Tibial artery (tissue), 4 donors: ENCODE results near the gene NTSR1.

Source experiments
- DNase-seq, 2 donors: peaks; one replicate each; pipeline ENCODE4 v3.0.0-alpha.2; 2019
- H3K27ac ChIP-seq, 2 donors: fragments of 200-600 bp; sonication (generic) in 1 of 2; 1 replicate in 1 of 2; 2 replicates in 1 of 2; pipeline ENCODE4 v1.5.1; 2018 to 2019; ENCODE audit warnings: mild to moderate bottlenecking in 1 of 2
- H3K27me3 ChIP-seq, 2 donors: fragments of 200-600 bp; sonication (generic) in 1 of 2; one replicate each; pipeline versions ENCODE4 v1.5.1 to v1.6.0; 2016 to 2019
- H3K36me3 ChIP-seq, 3 donors: fragments of 200-600 bp; sonication (generic) in 2 of 3; one replicate each; pipeline ENCODE4 v1.5.1; 2016 to 2019; ENCODE audit warnings: mild to moderate bottlenecking in 2 of 3
- H3K4me1 ChIP-seq, 4 donors: fragments of 200-600 bp; sonication (generic) in 2 of 4; 1 replicate in 3 of 4; 2 replicates in 1 of 4; pipeline ENCODE4 v1.5.1; 2016 to 2019
- H3K4me3 ChIP-seq, 2 donors: fragments of 200-600 bp; sonication (generic) in 1 of 2; 1 replicate in 1 of 2; 2 replicates in 1 of 2; pipeline ENCODE4 v1.5.1; 2018 to 2019; ENCODE audit warnings: mild to moderate bottlenecking in 2 of 2
- H3K9me3 ChIP-seq, 3 donors: fragments of 200-600 bp; sonication (generic) in 1 of 3; one replicate each; pipeline ENCODE4 v1.5.1; 2016 to 2019
- intact Hi-C: fragments of 100-400 bp; cut with DNase I; formaldehyde crosslinking; loops from one replicate; pipeline ENCODE4 v1.15.0; 2023; ENCODE audit warnings: low total_unique reads
- TF ChIP-seq, protein P1 (sequence below), 2 experiments: fragments of 200-600 bp in 1 of 2; fragments of 450-650 bp in 1 of 2; IDR thresholded peaks; one replicate each; pipeline ENCODE4 v1.5.1; 2017 to 2019; ENCODE audit warnings: antibody characterized with exemption in 2 of 2, mild to moderate bottlenecking in 1 of 2, moderate library complexity in 1 of 2

NTSR1 gene

DNA sequence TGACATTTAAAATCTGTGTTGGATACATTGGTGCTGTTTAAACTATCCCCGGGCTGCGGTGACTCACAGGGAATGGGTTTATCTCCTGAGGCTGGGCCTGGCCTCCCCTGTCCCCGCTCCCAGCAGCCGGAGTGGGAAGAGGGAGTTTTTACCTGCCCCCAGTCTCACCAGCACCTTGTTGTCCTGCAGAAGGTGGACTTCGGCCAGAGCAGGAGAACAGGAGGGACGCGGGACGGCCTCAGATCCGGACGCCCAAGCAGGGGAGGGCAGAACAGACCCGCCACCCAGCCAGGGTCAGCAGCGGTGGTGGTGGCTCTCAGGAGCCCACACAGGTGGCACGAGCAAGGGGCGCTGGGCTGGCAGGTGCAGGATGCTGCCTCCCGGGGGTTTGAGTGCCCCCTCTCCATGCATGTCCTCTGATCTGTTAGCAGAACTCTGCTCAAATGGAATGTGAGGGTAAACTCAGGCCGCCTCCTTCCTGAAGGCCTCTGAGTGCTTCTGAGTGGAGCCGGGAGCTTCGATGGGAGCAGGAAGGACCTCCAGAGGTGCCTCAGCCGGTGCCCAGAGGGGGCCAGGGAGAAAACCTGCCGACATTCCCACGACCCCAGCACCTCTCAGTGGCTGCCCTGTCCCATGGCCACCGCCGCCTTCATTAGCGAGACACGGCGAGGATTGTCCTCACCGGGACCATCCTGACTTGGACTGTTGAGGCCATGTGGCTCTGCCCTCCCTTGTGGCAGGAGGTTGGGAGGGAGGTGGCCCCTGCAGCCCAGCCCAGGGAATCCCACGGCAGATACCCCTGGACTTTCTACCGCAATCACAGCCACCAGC lies 44.2 kb downstream of the NTSR1 start:
- Histone ChIP-seq H3K36me3 (no peaks in the 10 kb centered on the region), H3K27ac (no peak overlapping the region), H3K27me3 (peaks cover 0 to 45% of the 10 kb centered on the region in 2 donors), H3K4me1 (no peaks in the 10 kb centered on the region), H3K4me3 (no peak overlapping the region), H3K9me3 (peaks cover 0 to 8% (median 5%) of the 10 kb centered on the region in 3 donors)
- TF ChIP-seq, protein P1, sequence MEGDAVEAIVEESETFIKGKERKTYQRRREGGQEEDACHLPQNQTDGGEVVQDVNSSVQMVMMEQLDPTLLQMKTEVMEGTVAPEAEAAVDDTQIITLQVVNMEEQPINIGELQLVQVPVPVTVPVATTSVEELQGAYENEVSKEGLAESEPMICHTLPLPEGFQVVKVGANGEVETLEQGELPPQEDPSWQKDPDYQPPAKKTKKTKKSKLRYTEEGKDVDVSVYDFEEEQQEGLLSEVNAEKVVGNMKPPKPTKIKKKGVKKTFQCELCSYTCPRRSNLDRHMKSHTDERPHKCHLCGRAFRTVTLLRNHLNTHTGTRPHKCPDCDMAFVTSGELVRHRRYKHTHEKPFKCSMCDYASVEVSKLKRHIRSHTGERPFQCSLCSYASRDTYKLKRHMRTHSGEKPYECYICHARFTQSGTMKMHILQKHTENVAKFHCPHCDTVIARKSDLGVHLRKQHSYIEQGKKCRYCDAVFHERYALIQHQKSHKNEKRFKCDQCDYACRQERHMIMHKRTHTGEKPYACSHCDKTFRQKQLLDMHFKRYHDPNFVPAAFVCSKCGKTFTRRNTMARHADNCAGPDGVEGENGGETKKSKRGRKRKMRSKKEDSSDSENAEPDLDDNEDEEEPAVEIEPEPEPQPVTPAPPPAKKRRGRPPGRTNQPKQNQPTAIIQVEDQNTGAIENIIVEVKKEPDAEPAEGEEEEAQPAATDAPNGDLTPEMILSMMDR (IDR thresholded peaks at IDR 0.05) = no peak
- no peak for DNase-seq
- intact Hi-C loops = no loop called here

- DNase-seq = no peak
- no peaks in the 10 kb centered on the region for H3K36me3 ChIP-seq
- H3K27ac ChIP-seq = no peak overlapping the region
- intact Hi-C loops = no loop called here
- peaks cover 0 to 50% of the 10 kb centered on the region in 2 donors for H3K27me3 ChIP-seq
- H3K9me3 ChIP-seq = peaks cover 0 to 7% (median 2%) of the 10 kb centered on the region in 3 donors
- no peak overlapping the region for H3K4me3 ChIP-seq
- TF ChIP-seq, protein P1 (IDR thresholded peaks at IDR 0.05) = no peak
- H3K4me1 ChIP-seq = no peaks in the 10 kb centered on the region
Observed at GRCh38 chr20:62753626-62754025, 45.0 kb downstream of the NTSR1 start.

DNA sequence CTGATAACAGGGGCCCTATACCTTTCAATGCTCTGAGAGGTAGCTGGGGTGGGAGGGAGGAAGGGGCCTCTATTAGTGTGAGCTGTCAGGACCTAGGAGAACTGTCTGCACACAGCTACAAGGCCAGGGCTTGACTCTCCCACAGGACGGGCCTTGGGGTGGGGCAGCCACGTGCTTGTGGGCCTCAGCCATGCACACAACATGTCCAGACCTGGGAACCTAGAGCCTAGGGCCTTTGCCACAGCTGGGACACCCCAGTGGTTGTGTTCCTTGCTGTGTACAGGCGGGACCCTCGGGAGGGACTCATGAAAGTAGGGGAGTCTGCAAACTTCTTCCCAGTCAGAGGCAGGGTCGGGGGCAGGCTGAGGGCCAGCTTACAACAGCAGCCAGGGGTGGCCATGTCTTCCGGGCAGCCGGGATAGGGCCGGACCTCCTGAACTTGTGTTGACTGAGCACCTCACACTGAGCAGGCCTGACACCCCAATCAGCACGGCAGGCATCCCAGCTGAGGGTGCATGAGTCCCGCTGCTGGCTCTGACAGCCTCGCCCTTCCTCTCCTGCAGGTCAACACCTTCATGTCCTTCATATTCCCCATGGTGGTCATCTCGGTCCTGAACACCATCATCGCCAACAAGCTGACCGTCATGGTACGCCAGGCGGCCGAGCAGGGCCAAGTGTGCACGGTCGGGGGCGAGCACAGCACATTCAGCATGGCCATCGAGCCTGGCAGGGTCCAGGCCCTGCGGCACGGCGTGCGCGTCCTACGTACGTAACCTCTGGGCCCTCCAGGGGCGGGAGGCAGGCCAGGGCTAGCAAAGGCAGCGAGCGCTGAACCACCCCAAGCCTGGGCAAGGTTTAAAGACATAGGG lies 45.7 kb downstream of the NTSR1 start:
- intact Hi-C loops = no loop called here
- Histone ChIP-seq H3K27ac (no peak overlapping the region), H3K36me3 (no peaks in the 10 kb centered on the region), H3K4me1 (no peaks in the 10 kb centered on the region), H3K27me3 (peaks cover 0 to 57% of the 10 kb centered on the region in 2 donors), H3K9me3 (peaks cover 0 to 5% (median 0%) of the 10 kb centered on the region in 3 donors), H3K4me3 (no peak overlapping the region)
- DNase-seq = no peak
- TF ChIP-seq, protein P1 (IDR thresholded peaks at IDR 0.05) = no peak

GRCh38 chr20:62754991-62755356 lies 46.3 kb downstream of the NTSR1 start:
- DNase-seq = no peak
- Histone ChIP-seq H3K4me1 (no peaks in the 10 kb centered on the region), H3K27ac (no peak overlapping the region), H3K27me3 (peaks cover 0 to 59% of the 10 kb centered on the region in 2 donors), H3K4me3 (no peak overlapping the region), H3K36me3 (no peaks in the 10 kb centered on the region), H3K9me3 (peaks cover 0 to 5% (median 0%) of the 10 kb centered on the region in 3 donors)
- intact Hi-C loops = no loop called here
- TF ChIP-seq, protein P1 (IDR thresholded peaks at IDR 0.05) = no peak

DNA sequence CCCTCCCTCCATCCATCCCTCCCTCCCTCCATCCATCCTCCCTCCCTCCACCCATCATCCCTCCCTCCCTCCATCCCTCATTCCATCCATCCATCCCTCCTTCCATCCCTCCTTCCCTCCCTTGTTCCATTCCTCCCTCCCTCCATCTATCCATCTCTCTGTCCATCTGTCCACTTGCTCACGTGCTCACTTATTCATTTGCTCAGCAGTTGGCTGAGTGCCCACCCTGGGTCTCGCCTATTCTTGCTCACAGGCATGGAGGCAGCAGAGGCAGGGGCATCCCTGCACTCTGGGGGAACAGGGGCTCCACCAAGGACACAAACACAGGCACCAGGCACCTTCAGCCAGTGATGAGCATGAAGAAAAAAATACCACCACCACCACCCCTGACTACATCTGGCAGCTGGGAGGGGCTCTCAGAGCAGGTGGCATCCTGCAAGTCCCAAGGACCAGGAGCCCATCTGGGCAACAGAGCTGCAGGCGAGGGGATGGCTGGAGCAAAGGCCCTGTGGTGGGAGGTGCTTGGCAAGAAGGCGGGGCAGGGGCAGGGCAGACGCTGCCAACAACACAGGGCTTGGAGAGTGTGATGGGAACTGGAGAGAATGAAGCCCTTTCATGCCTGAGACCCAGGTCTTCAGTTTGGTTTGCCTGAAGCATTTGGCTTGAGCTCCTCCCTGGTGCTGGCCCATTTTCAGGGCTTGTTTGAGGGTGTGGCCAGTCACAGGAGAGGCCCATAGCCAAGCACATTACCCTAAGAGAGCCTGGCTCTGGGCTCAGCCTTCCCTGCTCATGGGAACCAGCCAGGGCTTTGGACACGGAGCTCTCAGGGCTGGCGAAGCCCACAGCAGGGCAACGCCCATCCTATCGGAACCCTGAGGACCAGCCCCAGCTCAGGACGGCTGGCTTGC lies 47.4 kb downstream of the NTSR1 start:
- TF ChIP-seq, protein P1 (IDR thresholded peaks at IDR 0.05) = no peak
- H3K27ac ChIP-seq = no peak overlapping the region
- H3K36me3 ChIP-seq = no peaks in the 10 kb centered on the region
- DNase-seq = no peak
- intact Hi-C loops = no loop called here
- peaks cover 0 to 70% of the 10 kb centered on the region in 2 donors for H3K27me3 ChIP-seq
- peaks cover 0 to 5% (median 0%) of the 10 kb centered on the region in 3 donors for H3K9me3 ChIP-seq
- no peak overlapping the region for H3K4me3 ChIP-seq
- no peaks in the 10 kb centered on the region for H3K4me1 ChIP-seq
